NCI-H2107 (cell line): Measurements from ENCODE around the gene SLC8A3.

Source experiments
- DNase-seq: peaks from one replicate; lab custom pipeline; 2025; lab: John Stamatoyannopoulos, UW

SLC8A3 gene

DNA sequence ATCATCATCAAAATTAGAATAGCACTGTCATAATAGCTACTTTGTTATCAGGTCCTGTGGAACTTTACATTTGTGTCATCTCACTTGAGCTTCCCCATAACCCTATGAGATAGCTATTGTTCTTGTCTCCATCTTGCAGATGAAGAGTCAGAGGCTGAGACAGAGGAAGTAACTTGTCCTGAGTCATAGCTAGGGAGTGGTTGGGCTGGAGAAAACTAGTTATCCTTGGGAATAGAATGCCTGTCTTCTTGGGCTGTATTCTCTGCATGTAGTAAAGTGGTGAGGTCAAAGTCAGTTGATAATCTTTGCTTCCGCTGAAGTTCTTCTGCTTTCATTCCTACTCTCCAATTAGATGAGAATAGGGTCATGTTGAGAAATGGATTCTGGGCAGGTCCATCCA lies 192.5 kb downstream of the SLC8A3 start:
- no peak for DNase-seq
